ENCODE data around the gene CYFIP2.

GRCh38 chr5:157222506-157223230, 43.3 kb upstream of the CYFIP2 start:
- TF ChIP-seq CTCF (IDR thresholded peaks at IDR 0.05 in 2 of 3, conservative IDR thresholded peaks at IDR 0.05 in 1 of 3; ENCODE audit: control insufficient read depth in 2 of 3, extremely low read depth in 1 of 3, insufficient read depth in 1 of 3, low read depth in 3 of 3, low read length in 3 of 3) (no peak), REST (IDR thresholded peaks at IDR 0.05; ENCODE audit: low read depth, low read length) (0 out of 2 replicates have a peak, but pooled peaks have one; percentile 47), ZNF274 (IDR thresholded peaks at IDR 0.05; ENCODE audit: insufficient read depth, insufficient read length) (no peak), TCF3 (IDR thresholded peaks at IDR 0.05; ENCODE audit: borderline replicate concordance, insufficient read depth, low read depth, low read length) (no peak), POLR2AphosphoS5 (IDR thresholded peaks at IDR 0.05; ENCODE audit: low read length) (no peak), CEBPB (IDR thresholded peaks at IDR 0.05; ENCODE audit: borderline replicate concordance in 1 of 2, low read depth in 2 of 2, low read length in 2 of 2) (no peak), BCLAF1 (IDR thresholded peaks at IDR 0.05) (no peak), RELA (IDR thresholded peaks at IDR 0.05; ENCODE audit: borderline replicate concordance, partially characterized antibody) (no peak), POLR2A (IDR thresholded peaks at IDR 0.05; ENCODE audit: low read depth, low read length) (no peak), TBL1XR1 (IDR thresholded peaks at IDR 0.05; ENCODE audit: low read depth, low read length) (no peak)
